ENCODE results near the gene PAMR1. TPM values are rescaled to one million over a fixed set of nuclear protein-coding genes. Genes with fewer than 3 reads are reported as not detected.
"Not testable (repeated sequence)": the region's sequence is repeated elsewhere in the genome, so short reads cannot be mapped to it uniquely, and the experiment has no call there.

The PAMR1 gene
- total and polyA plus RNA-seq, 2 experiments from 2014 or later = 119 to 151 TPM

- peak overlapping the region; percentile 22 for H2AFZ ChIP-seq
- WGBS, 2 experiments (ENCODE audit: low coverage in 1 of 2, low lambda C conversion rate in 2 of 2, missing lambda C conversion rate in 2 of 2) = 4% methylated on average over 7 of the region's 7 CpGs
Observed at GRCh38 chr11:35523331-35523768, 2.1 kb downstream of the PAMR1 start.

GRCh38 chr11:35522091-35522490, 3.3 kb downstream of the PAMR1 start:
- H3K4me1 ChIP-seq (ENCODE audit: insufficient read depth) = peaks cover 54% of the 10 kb centered on the region
- H3K9ac ChIP-seq; H3K27me3 ChIP-seq (replicated peaks; ENCODE audit: insufficient read depth); H3K27ac ChIP-seq; H3K4me3 ChIP-seq; H2AFZ ChIP-seq; H3K36me3 ChIP-seq (ENCODE audit: low read depth); H3K9me2 ChIP-seq (ENCODE audit: insufficient read depth); H4K20me1 ChIP-seq (ENCODE audit: insufficient read depth); DNase-seq; H3K9me3 ChIP-seq (ENCODE audit: low read depth); H3K4me2 ChIP-seq (ENCODE audit: unreplicated experiment): not testable (repeated sequence)
- H3F3A ChIP-seq (ENCODE audit: insufficient read depth) = peaks cover 33% of the 10 kb centered on the region
- 98 to 99% methylated on average over 5 of the region's 5 CpGs for WGBS, 2 experiments (ENCODE audit: low coverage in 1 of 2, low lambda C conversion rate in 2 of 2, missing lambda C conversion rate in 2 of 2)
- H3K79me2 ChIP-seq (ENCODE audit: insufficient read depth) = peaks cover 68% of the 10 kb centered on the region
- in situ Hi-C loops (cut with MboI) = loop anchor here (25.0 kb wide), 1 partner anchor 965 kb away; no protein-coding TSS in a partner anchor

More at GRCh38 chr11:35523331-35523768, 2.1 kb downstream of the PAMR1 start:
- H3K27ac ChIP-seq = peak overlapping the region; percentile 64
- H3K36me3 ChIP-seq (ENCODE audit: low read depth) = no peaks in the 10 kb centered on the region
- H3K9ac ChIP-seq = peak overlapping the region; percentile 85
- no peaks in the 10 kb centered on the region for H3K9me2 ChIP-seq (ENCODE audit: insufficient read depth)
- no peaks in the 10 kb centered on the region for H3K27me3 ChIP-seq (replicated peaks; ENCODE audit: insufficient read depth)
- DNase-seq = peak; percentile 60
- H4K20me1 ChIP-seq (ENCODE audit: insufficient read depth) = no peaks in the 10 kb centered on the region
- H3K4me1 ChIP-seq (ENCODE audit: insufficient read depth) = peaks cover 54% of the 10 kb centered on the region
- no peaks in the 10 kb centered on the region for H3K9me3 ChIP-seq (ENCODE audit: low read depth)
- peaks cover 55% of the 10 kb centered on the region for H3K79me2 ChIP-seq (ENCODE audit: insufficient read depth)
- TF ChIP-seq EZH2 (IDR thresholded peaks at IDR 0.05; ENCODE audit: insufficient read depth, poor library complexity, severe bottlenecking) (no peak), EZH2phosphoT487 (IDR thresholded peaks at IDR 0.05; ENCODE audit: insufficient read depth, low read depth) (no peak)
- peaks cover 35% of the 10 kb centered on the region for H3F3A ChIP-seq (ENCODE audit: insufficient read depth)
- peak overlapping the region; percentile 82 for H3K4me3 ChIP-seq
- H3K4me2 ChIP-seq (ENCODE audit: unreplicated experiment) = peak overlapping the region; percentile 90
- in situ Hi-C loops (cut with MboI) = loop anchor here (25.0 kb wide), 1 partner anchor 964 kb away; no protein-coding TSS in a partner anchor

GRCh38 chr11:35520376-35520775, 5.0 kb downstream of the PAMR1 start:
- Histone ChIP-seq H2AFZ (no peak overlapping the region), H3K4me1 (ENCODE audit: insufficient read depth) (peaks cover 54% of the 10 kb centered on the region), H3K9me3 (ENCODE audit: low read depth) (no peaks in the 10 kb centered on the region), H3K4me3 (no peak overlapping the region), H3K79me2 (ENCODE audit: insufficient read depth) (peaks cover 84% of the 10 kb centered on the region), H3K27ac (no peak overlapping the region), H4K20me1 (ENCODE audit: insufficient read depth) (no peaks in the 10 kb centered on the region), H3K4me2 (ENCODE audit: unreplicated experiment) (no peak overlapping the region), H3K9ac (no peak overlapping the region), H3K36me3 (ENCODE audit: low read depth) (peaks cover 5% of the 10 kb centered on the region; the same call in 1 of the 2 replicates), H3K27me3 (replicated peaks; ENCODE audit: insufficient read depth) (no peaks in the 10 kb centered on the region), H3K9me2 (ENCODE audit: insufficient read depth) (no peaks in the 10 kb centered on the region), H3F3A (ENCODE audit: insufficient read depth) (peaks cover 44% of the 10 kb centered on the region)
- 96 to 100% methylated on average over 1 of the region's 1 CpG for WGBS, 2 experiments (ENCODE audit: low coverage in 1 of 2, low lambda C conversion rate in 2 of 2, missing lambda C conversion rate in 2 of 2)
- TF ChIP-seq EZH2phosphoT487 (IDR thresholded peaks at IDR 0.05; ENCODE audit: insufficient read depth, low read depth) (no peak), EZH2 (IDR thresholded peaks at IDR 0.05; ENCODE audit: insufficient read depth, poor library complexity, severe bottlenecking) (no peak)
- in situ Hi-C loops (cut with MboI) = loop anchor here (25.0 kb wide), 1 partner anchor 967 kb away; no protein-coding TSS in a partner anchor
- no peak for DNase-seq

GRCh38 chr11:35518766-35519165, 6.7 kb downstream of the PAMR1 start:
- Histone ChIP-seq H3K36me3 (ENCODE audit: low read depth) (peaks cover 5% of the 10 kb centered on the region; the same call in 1 of the 2 replicates), H3K79me2 (ENCODE audit: insufficient read depth) (peaks cover 85% of the 10 kb centered on the region), H3K9me2 (ENCODE audit: insufficient read depth) (no peaks in the 10 kb centered on the region), H3K4me3 (no peak overlapping the region), H3F3A (ENCODE audit: insufficient read depth) (peaks cover 35% of the 10 kb centered on the region), H3K27ac (no peak overlapping the region), H4K20me1 (ENCODE audit: insufficient read depth) (no peaks in the 10 kb centered on the region), H3K4me2 (ENCODE audit: unreplicated experiment) (peak overlapping the region; percentile 16), H3K4me1 (ENCODE audit: insufficient read depth) (peaks cover 54% of the 10 kb centered on the region), H3K9me3 (ENCODE audit: low read depth) (no peaks in the 10 kb centered on the region), H3K27me3 (replicated peaks; ENCODE audit: insufficient read depth) (no peaks in the 10 kb centered on the region), H2AFZ (no peak overlapping the region), H3K9ac (no peak overlapping the region)
- TF ChIP-seq EZH2phosphoT487 (IDR thresholded peaks at IDR 0.05; ENCODE audit: insufficient read depth, low read depth) (no peak), EZH2 (IDR thresholded peaks at IDR 0.05; ENCODE audit: insufficient read depth, poor library complexity, severe bottlenecking) (no peak)
- WGBS, 2 experiments (ENCODE audit: low coverage in 1 of 2, low lambda C conversion rate in 2 of 2, missing lambda C conversion rate in 2 of 2) = 9 to 26% methylated on average over 1 of the region's 1 CpG
- in situ Hi-C loops (cut with MboI) = loop anchor here (25.0 kb wide), 1 partner anchor 969 kb away; no protein-coding TSS in a partner anchor
- peak; percentile 57 for DNase-seq
